Measurements from ENCODE around the gene TM4SF20.

- no peak for TF ChIP-seq EZH2 (IDR thresholded peaks at IDR 0.05; ENCODE audit: low read depth)
- TF ChIP-seq CTCF (conservative IDR thresholded peaks at IDR 0.05), result no peak
Measured at GRCh38 chr2:227351639-227352038, 27.5 kb downstream of the TM4SF20 start.

Measured in PC-9 (cell line).